Right lobe of liver (tissue), 4 donors: Measurements from ENCODE around the gene GPRIN3.

Experiments
- CTCF ChIP-seq, 4 donors: fragments of 200-600 bp in 3 of 4; fragments of 450-650 bp in 1 of 4; IDR thresholded peaks; one replicate each; pipeline versions ENCODE4 v1.5.1 to v1.8.0; 2016 to 2022; ENCODE audit warnings: antibody characterized with exemption in 4 of 4, mild to moderate bottlenecking in 2 of 4
- POLR2A ChIP-seq: fragments of 450-650 bp; IDR thresholded peaks from one replicate; pipeline ENCODE4 v1.6.1; 2017; ENCODE audit warnings: antibody characterized with exemption, mild to moderate bottlenecking
- donor health status: DM: no; HTN: no; CAD: no.
- donor health status: DM: no; HTN: no; CAD: no.
- donor health status: DM: no; HTN: yes; CAD: no.

- no peak for TF ChIP-seq CTCF (IDR thresholded peaks at IDR 0.05)
- TF ChIP-seq POLR2A, result no peak
Measured at GRCh38 chr4:89277412-89277811, 30.2 kb downstream of the GPRIN3 start.
